ENCODE results near the gene PROX1.

Gene PROX1

GRCh38 chr1:214004795-214005194 is 17.0 kb downstream of the PROX1 start:
- no peaks in the 10 kb centered on the region for H3K36me3 ChIP-seq (ENCODE audit: insufficient read depth)
- H3K27me3 ChIP-seq (ENCODE audit: insufficient read depth, low read depth), result no peaks in the 10 kb centered on the region
- TF ChIP-seq, protein P1, sequence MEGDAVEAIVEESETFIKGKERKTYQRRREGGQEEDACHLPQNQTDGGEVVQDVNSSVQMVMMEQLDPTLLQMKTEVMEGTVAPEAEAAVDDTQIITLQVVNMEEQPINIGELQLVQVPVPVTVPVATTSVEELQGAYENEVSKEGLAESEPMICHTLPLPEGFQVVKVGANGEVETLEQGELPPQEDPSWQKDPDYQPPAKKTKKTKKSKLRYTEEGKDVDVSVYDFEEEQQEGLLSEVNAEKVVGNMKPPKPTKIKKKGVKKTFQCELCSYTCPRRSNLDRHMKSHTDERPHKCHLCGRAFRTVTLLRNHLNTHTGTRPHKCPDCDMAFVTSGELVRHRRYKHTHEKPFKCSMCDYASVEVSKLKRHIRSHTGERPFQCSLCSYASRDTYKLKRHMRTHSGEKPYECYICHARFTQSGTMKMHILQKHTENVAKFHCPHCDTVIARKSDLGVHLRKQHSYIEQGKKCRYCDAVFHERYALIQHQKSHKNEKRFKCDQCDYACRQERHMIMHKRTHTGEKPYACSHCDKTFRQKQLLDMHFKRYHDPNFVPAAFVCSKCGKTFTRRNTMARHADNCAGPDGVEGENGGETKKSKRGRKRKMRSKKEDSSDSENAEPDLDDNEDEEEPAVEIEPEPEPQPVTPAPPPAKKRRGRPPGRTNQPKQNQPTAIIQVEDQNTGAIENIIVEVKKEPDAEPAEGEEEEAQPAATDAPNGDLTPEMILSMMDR (conservative IDR thresholded peaks at IDR 0.05; ENCODE audit: low read depth, low read length), result no peak
- H4K20me1 ChIP-seq (ENCODE audit: insufficient read depth), result no peaks in the 10 kb centered on the region
- H3K9ac ChIP-seq, result no peak overlapping the region
- H2AFZ ChIP-seq (ENCODE audit: low read depth), result no peak overlapping the region
- H3K4me2 ChIP-seq, result no peak overlapping the region
- H3K27ac ChIP-seq, result no peak overlapping the region
- no peaks in the 10 kb centered on the region for H3K4me1 ChIP-seq (ENCODE audit: low read depth, poor library complexity, severe bottlenecking)
- no peaks in the 10 kb centered on the region for H3K79me2 ChIP-seq (ENCODE audit: insufficient read depth, low read depth)
- H3K4me3 ChIP-seq (IDR thresholded peaks at IDR 0.05; ENCODE audit: insufficient read depth, low read depth, low read length), result no peak overlapping the region

DNA sequence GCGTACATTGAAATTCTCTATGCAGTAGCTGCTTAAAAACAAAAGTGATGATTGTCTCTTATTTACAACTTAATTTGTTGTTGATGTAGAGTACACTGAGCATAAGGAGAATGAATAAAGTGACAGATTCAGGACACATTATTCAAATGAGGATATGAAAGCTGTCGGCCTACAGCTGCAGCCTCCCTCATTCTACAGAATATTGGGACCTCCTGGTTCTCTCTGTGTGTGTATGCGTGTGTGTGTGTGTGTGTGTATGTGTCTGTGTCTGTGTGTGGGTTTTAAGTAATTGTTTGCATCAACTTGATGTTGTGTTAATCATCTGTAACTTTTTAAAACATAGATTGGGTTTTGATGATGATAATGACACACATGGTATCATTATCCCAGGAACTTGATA is 17.9 kb downstream of the PROX1 start:
- Histone ChIP-seq H3K9ac (no peak overlapping the region), H3K27me3 (ENCODE audit: insufficient read depth, low read depth) (no peaks in the 10 kb centered on the region), H3K36me3 (ENCODE audit: insufficient read depth) (no peaks in the 10 kb centered on the region), H3K4me2 (no peak overlapping the region), H2AFZ (ENCODE audit: low read depth) (no peak overlapping the region), H3K79me2 (ENCODE audit: insufficient read depth, low read depth) (no peaks in the 10 kb centered on the region), H3K4me1 (ENCODE audit: low read depth, poor library complexity, severe bottlenecking) (no peaks in the 10 kb centered on the region), H4K20me1 (ENCODE audit: insufficient read depth) (no peaks in the 10 kb centered on the region), H3K27ac (no peak overlapping the region), H3K4me3 (IDR thresholded peaks at IDR 0.05; ENCODE audit: insufficient read depth, low read depth, low read length) (no peak overlapping the region)
- TF ChIP-seq, protein P1 (conservative IDR thresholded peaks at IDR 0.05; ENCODE audit: low read depth, low read length), result no peak

DNA sequence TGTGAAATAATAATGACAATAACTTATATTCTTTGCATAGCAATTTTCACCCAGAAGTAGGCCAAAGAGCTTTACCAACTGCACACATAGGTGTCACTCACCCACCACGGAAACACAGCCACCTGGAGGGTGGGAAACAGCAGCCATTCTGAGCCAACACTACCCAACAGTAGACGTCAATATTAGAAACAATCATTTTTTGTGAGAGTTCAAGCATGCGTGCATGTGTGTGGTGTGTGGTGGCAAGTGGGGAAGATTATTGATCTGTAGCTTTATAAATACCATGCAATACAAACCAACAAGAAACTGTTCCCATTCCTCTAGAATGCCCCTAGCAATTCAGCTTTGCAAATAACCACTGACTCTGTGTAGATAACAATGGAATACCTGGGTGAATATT is 19.1 kb downstream of the PROX1 start:
- Histone ChIP-seq H3K79me2 (ENCODE audit: insufficient read depth, low read depth) (no peaks in the 10 kb centered on the region), H3K9ac (no peak overlapping the region), H3K4me2 (no peak overlapping the region), H4K20me1 (ENCODE audit: insufficient read depth) (no peaks in the 10 kb centered on the region), H2AFZ (ENCODE audit: low read depth) (no peak overlapping the region), H3K27ac (no peak overlapping the region), H3K36me3 (ENCODE audit: insufficient read depth) (no peaks in the 10 kb centered on the region), H3K27me3 (ENCODE audit: insufficient read depth, low read depth) (no peaks in the 10 kb centered on the region), H3K4me1 (ENCODE audit: low read depth, poor library complexity, severe bottlenecking) (no peaks in the 10 kb centered on the region), H3K4me3 (IDR thresholded peaks at IDR 0.05; ENCODE audit: insufficient read depth, low read depth, low read length) (no peak overlapping the region)
- TF ChIP-seq, protein P1 (conservative IDR thresholded peaks at IDR 0.05; ENCODE audit: low read depth, low read length), result no peak

GRCh38 chr1:214008347-214008746 is 20.6 kb downstream of the PROX1 start:
- TF ChIP-seq, protein P1 (conservative IDR thresholded peaks at IDR 0.05; ENCODE audit: low read depth, low read length), result no peak
- Histone ChIP-seq H3K27ac (no peak overlapping the region), H3K4me3 (IDR thresholded peaks at IDR 0.05; ENCODE audit: insufficient read depth, low read depth, low read length) (no peak overlapping the region), H3K9ac (no peak overlapping the region), H3K4me2 (no peak overlapping the region), H3K36me3 (ENCODE audit: insufficient read depth) (no peaks in the 10 kb centered on the region), H4K20me1 (ENCODE audit: insufficient read depth) (no peaks in the 10 kb centered on the region), H3K79me2 (ENCODE audit: insufficient read depth, low read depth) (no peaks in the 10 kb centered on the region), H3K27me3 (ENCODE audit: insufficient read depth, low read depth) (no peaks in the 10 kb centered on the region), H3K4me1 (ENCODE audit: low read depth, poor library complexity, severe bottlenecking) (no peaks in the 10 kb centered on the region), H2AFZ (ENCODE audit: low read depth) (no peak overlapping the region)
